Activated CD4-positive, CD25-positive, alpha-beta regulatory T cell treated with anti-CD3 and anti-CD28 coated beads, Interleukin-2, amount 50 U/mL, for 24 hours (primary cell): Measurements from ENCODE around the gene ADAT1.

Source experiments
- ATAC-seq, 2 donors: fragments of 150-1000 bp; cut with Tn5 transposase; one replicate each; pipeline ENCODE4 v1.10.0; 2021; ENCODE audit warnings: mild to moderate bottlenecking in 1 of 2, moderate library complexity in 1 of 2

Gene ADAT1

GRCh38 chr16:75575958-75576357, 47.1 kb downstream of the ADAT1 start:
- ATAC-seq, result no peak

- ATAC-seq, result no peak
These were observed 49.1 kb downstream of the ADAT1 start for GRCh38 chr16:75573955-75574354.

- ATAC-seq, result no peak
These were observed 50.1 kb downstream of the ADAT1 start for GRCh38 chr16:75572864-75573542.

GRCh38 chr16:75570396-75571065, 52.5 kb downstream of the ADAT1 start:
- no peak for ATAC-seq

GRCh38 chr16:75567911-75568310, 55.2 kb downstream of the ADAT1 start:
- ATAC-seq, result no peak

- peak in 1 of 2 donors; percentile 7 for ATAC-seq
These were observed 56.3 kb downstream of the ADAT1 start for GRCh38 chr16:75566758-75567255.

- peak; percentile 70 to 75 for ATAC-seq
These were observed 56.9 kb downstream of the ADAT1 start, which contains the start of gene GABARAPL2 for GRCh38 chr16:75566040-75566757. GABARAPL2 (plus strand) TSS chr16:75566379; CDS start chr16:75566487, 108 bp downstream.

- no peak for ATAC-seq
These were observed 57.4 kb downstream of the ADAT1 start for GRCh38 chr16:75565640-75566039.

- no peak for ATAC-seq
These were observed 63.3 kb downstream of the ADAT1 start for GRCh38 chr16:75559564-75560372.

- ATAC-seq, result no peak
These were observed 64.2 kb downstream of the ADAT1 start for GRCh38 chr16:75558846-75559401.

- no peak for ATAC-seq
These were observed 66.6 kb downstream of the ADAT1 start for GRCh38 chr16:75556431-75556950.

- ATAC-seq, result peak; percentile 98
These were observed 67.2 kb downstream of the ADAT1 start, which contains the start of gene TMEM231 for GRCh38 chr16:75555707-75556430. TMEM231 (minus strand) TSS chr16:75556252; CDS start chr16:75556209, 43 bp downstream.

GRCh38 chr16:75555213-75555706, 67.8 kb downstream of the ADAT1 start:
- no peak for ATAC-seq

GRCh38 chr16:75552951-75553350, 70.1 kb downstream of the ADAT1 start:
- no peak for ATAC-seq

GRCh38 chr16:75550211-75550662, 72.8 kb downstream of the ADAT1 start:
- ATAC-seq, result peak; percentile 38 to 43
